Lower leg skin (tissue), 3 donors: Measurements from ENCODE around the gene GINS1.

Experiments used
- POLR2A ChIP-seq, 2 donors: fragments of 450-650 bp; IDR thresholded peaks; one replicate each; pipeline ENCODE4 v1.6.1; 2016 to 2017; ENCODE audit warnings: antibody characterized with exemption in 2 of 2, mild to moderate bottlenecking in 1 of 2, moderate library complexity in 1 of 2
- TF ChIP-seq, protein P1 (sequence below), 3 donors: fragments of 450-650 bp; IDR thresholded peaks; one replicate each; pipeline ENCODE4 v1.5.1; 2016; ENCODE audit warnings: antibody characterized with exemption in 3 of 3, mild to moderate bottlenecking in 3 of 3, moderate library complexity in 2 of 3

GRCh38 chr20:25457886-25458680 is 50.6 kb downstream of the GINS1 start:
- TF ChIP-seq, protein P1, sequence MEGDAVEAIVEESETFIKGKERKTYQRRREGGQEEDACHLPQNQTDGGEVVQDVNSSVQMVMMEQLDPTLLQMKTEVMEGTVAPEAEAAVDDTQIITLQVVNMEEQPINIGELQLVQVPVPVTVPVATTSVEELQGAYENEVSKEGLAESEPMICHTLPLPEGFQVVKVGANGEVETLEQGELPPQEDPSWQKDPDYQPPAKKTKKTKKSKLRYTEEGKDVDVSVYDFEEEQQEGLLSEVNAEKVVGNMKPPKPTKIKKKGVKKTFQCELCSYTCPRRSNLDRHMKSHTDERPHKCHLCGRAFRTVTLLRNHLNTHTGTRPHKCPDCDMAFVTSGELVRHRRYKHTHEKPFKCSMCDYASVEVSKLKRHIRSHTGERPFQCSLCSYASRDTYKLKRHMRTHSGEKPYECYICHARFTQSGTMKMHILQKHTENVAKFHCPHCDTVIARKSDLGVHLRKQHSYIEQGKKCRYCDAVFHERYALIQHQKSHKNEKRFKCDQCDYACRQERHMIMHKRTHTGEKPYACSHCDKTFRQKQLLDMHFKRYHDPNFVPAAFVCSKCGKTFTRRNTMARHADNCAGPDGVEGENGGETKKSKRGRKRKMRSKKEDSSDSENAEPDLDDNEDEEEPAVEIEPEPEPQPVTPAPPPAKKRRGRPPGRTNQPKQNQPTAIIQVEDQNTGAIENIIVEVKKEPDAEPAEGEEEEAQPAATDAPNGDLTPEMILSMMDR (IDR thresholded peaks at IDR 0.05) = no peak
- TF ChIP-seq POLR2A (IDR thresholded peaks at IDR 0.05) = no peak
